Heart right ventricle (tissue), 16 donors: Measurements from ENCODE around the gene TRMT10A. TPM values are rescaled to one million over a fixed set of nuclear protein-coding genes. Genes with fewer than 3 reads are reported as not detected.

Experiments used
- ATAC-seq, 8 donors: fragments of 200-7000 bp; cut with Tn5 transposase; one replicate each; pipeline ENCODE4 v1.9.1; 2020; ENCODE audit warnings: mild to moderate bottlenecking in 8 of 8, moderate library complexity in 8 of 8, moderate number of reproducible peaks in 1 of 8
- DNase-seq, 2 donors: peaks; one replicate each; pipeline ENCODE4 v3.0.0-alpha.2; 2020
- H3K27ac ChIP-seq, 10 donors: fragments of 200-600 bp; sonication (generic) in 2 of 10; one replicate each; pipeline versions ENCODE4 v1.5.0 to v1.8.0; 2020 to 2022; ENCODE audit warnings: mild to moderate bottlenecking in 3 of 10
- H3K27me3 ChIP-seq, 7 donors: fragments of 200-600 bp; one replicate each; pipeline ENCODE4 v1.8.0; 2021 to 2022; ENCODE audit warnings: mild to moderate bottlenecking in 2 of 7
- H3K36me3 ChIP-seq, 9 donors: fragments of 200-600 bp; sonication (generic) in 1 of 9; one replicate each; pipeline versions ENCODE4 v1.5.0 to v1.8.0; 2020 to 2022; ENCODE audit warnings: mild to moderate bottlenecking in 2 of 9
- H3K4me1 ChIP-seq, 9 donors: fragments of 200-600 bp; sonication (generic) in 1 of 9; one replicate each; pipeline versions ENCODE4 v1.5.0 to v1.8.0; 2020 to 2022; ENCODE audit warnings: mild to moderate bottlenecking in 4 of 9
- H3K4me3 ChIP-seq, 10 donors: fragments of 200-600 bp; sonication (generic) in 2 of 10; one replicate each; pipeline versions ENCODE4 v1.5.0 to v1.8.0; 2020 to 2022; ENCODE audit warnings: mild to moderate bottlenecking in 7 of 10, moderate library complexity in 2 of 10
- H3K9me3 ChIP-seq, 11 donors: fragments of 200-600 bp in 10 of 11; sonication (generic) in 2 of 11; one replicate each; pipeline versions ENCODE4 v1.5.0 to v1.8.0; 2013 to 2022; ENCODE audit warnings: mild to moderate bottlenecking in 2 of 11, control low read depth in 1 of 11, moderate library complexity in 1 of 11
- CTCF ChIP-seq, 9 donors: fragments of 200-600 bp; sonication (generic) in 2 of 9; IDR thresholded peaks; one replicate each; pipeline versions ENCODE4 v1.5.0 to v1.8.0; 2021 to 2022; ENCODE audit warnings: antibody characterized with exemption in 9 of 9, mild to moderate bottlenecking in 5 of 9, moderate library complexity in 1 of 9
- WGBS, 2 donors: extraction: QIAGEN DNeasy Blood & Tissue Kit; methylation state at CpG; one replicate each; pipeline ENCODE4 v1.1.7; 2013; ENCODE audit warnings: inconsistent platforms in 1 of 2; 5-methylcytosine and 5-hydroxymethylcytosine counted together
- intact Hi-C, 10 donors: fragments of 100-400 bp; cut with DNase I; formaldehyde crosslinking; loops; one replicate each; pipeline versions ENCODE4 v1.11.1 to v1.14.2; 2022
- polyA plus RNA-seq, 2 donors: library from polyadenylated mRNA; stranded (reverse); fragments of 200-250 nt; gene quantifications; one replicate each; pipeline ENCODE4 v1.2.3, GENCODE V29; 2013
- total RNA-seq, 10 donors: library from RNA; stranded (reverse); fragmentation: NEBNext Ultra II Directional in 3 of 10; extraction: Animal tissue kit (Norgen Biotek cat#: 25700) in 3 of 10; gene quantifications; one replicate each; pipeline versions ENCODE4 v1.2.1 to v1.2.4, GENCODE V29; 2021 to 2023
- donor health status: Arrhythmogenic right ventricular cardiomyopathy.
- donor health status: ischemic (EF 13 %, LVEDD 7.1; RV severe dilation, severe dysfunction).
- donor health status: healthy with polysubstance abuse.
- donor health status: DM: no; HTN: yes; CAD: no.
- donor health status: DM: no; HTN: no; CAD: no.
- donor health status: ischemic (EF 25% LVEDD 6.9; RV normal size, moderate dysfunction).
- donor health status: ischemic (EF 25% LVEDD 5.7; RV mildly dilated, moderate dysfunction).
- donor health status: healthy.
- donor health status: DM: yes; HTN: yes; CAD: no.
- donor health status: Ischemic cardiomyopathy.
- donor health status: ischemic (EF 35%, LVEDD 5.7; RV mildly dilated, moderate dysfunction).
- donor health status: nonischemic (EF 11% LVEDD 7.7; RV severe dilation, severe dysfunction).
- donor health status: DM: yes; HTN: yes; CAD: no.
- donor health status: PGD.
- donor health status: ischemic (EF 29% LVEDD 5.4; RV normal size, mild dysfunction).
- donor health status: nonischemic (EF 23%, LVEDD 6.1; RV moderate dilation, normal function).

Gene TRMT10A
- total and polyA plus RNA-seq, 12 donors, result 1.9 to 5.0 (median 3.9) TPM

- Histone ChIP-seq H3K9me3 (no peaks in the 10 kb centered on the region), H3K4me1 (peaks cover 0 to 5% (median 0%) of the 10 kb centered on the region in 9 donors), H3K27ac (no peak overlapping the region), H3K4me3 (no peak overlapping the region), H3K27me3 (no peaks in the 10 kb centered on the region), H3K36me3 (no peaks in the 10 kb centered on the region)
- DNase-seq, result no peak
- no peak for ATAC-seq
- no peak for TF ChIP-seq CTCF (IDR thresholded peaks at IDR 0.05)
- WGBS, 2 donors, result 90 to 92% methylated on average over 5 of the region's 5 CpGs
- intact Hi-C loops, result no loop called here
Measured at GRCh38 chr4:99608417-99608816, 44.6 kb upstream of the TRMT10A start.

- Histone ChIP-seq H3K27me3 (no peaks in the 10 kb centered on the region), H3K27ac (no peak overlapping the region), H3K4me3 (no peak overlapping the region), H3K4me1 (no peaks in the 10 kb centered on the region), H3K36me3 (no peaks in the 10 kb centered on the region), H3K9me3 (no peaks in the 10 kb centered on the region)
- ATAC-seq (no peak), DNase-seq (no peak)
- WGBS, 2 donors, result 79 to 92% methylated on average over 2 of the region's 2 CpGs
- intact Hi-C loops, result no loop called here
- no peak for TF ChIP-seq CTCF (IDR thresholded peaks at IDR 0.05)
Measured at GRCh38 chr4:99606716-99607115, 42.9 kb upstream of the TRMT10A start.

- WGBS, 2 donors, result 87 to 89% methylated on average over 2 of the region's 2 CpGs
- no peak overlapping the region for H3K4me3 ChIP-seq
- H3K4me1 ChIP-seq, result no peaks in the 10 kb centered on the region
- intact Hi-C loops, result no loop called here
- ATAC-seq (no peak), DNase-seq (no peak)
- no peaks in the 10 kb centered on the region for H3K9me3 ChIP-seq
- no peaks in the 10 kb centered on the region for H3K27me3 ChIP-seq
- H3K36me3 ChIP-seq, result no peaks in the 10 kb centered on the region
- H3K27ac ChIP-seq, result no peak overlapping the region
- no peak for TF ChIP-seq CTCF (IDR thresholded peaks at IDR 0.05)
Measured at GRCh38 chr4:99594818-99595217, 31.0 kb upstream of the TRMT10A start.

GRCh38 chr4:99593781-99594641 is 30.2 kb upstream of the TRMT10A start:
- WGBS, 2 donors, result 62 to 66% methylated on average over 4 of the region's 4 CpGs
- intact Hi-C loops, result no loop called here
- no peak for ATAC-seq
- no peaks in the 10 kb centered on the region for H3K36me3 ChIP-seq
- no peaks in the 10 kb centered on the region for H3K27me3 ChIP-seq
- H3K27ac ChIP-seq, result no peak overlapping the region
- no peak for TF ChIP-seq CTCF (IDR thresholded peaks at IDR 0.05)
- H3K4me1 ChIP-seq, result no peaks in the 10 kb centered on the region
- H3K9me3 ChIP-seq, result no peaks in the 10 kb centered on the region
- DNase-seq, result no peak
- no peak overlapping the region for H3K4me3 ChIP-seq
